Measurements from ENCODE around the gene L3MBTL4.

DNA sequence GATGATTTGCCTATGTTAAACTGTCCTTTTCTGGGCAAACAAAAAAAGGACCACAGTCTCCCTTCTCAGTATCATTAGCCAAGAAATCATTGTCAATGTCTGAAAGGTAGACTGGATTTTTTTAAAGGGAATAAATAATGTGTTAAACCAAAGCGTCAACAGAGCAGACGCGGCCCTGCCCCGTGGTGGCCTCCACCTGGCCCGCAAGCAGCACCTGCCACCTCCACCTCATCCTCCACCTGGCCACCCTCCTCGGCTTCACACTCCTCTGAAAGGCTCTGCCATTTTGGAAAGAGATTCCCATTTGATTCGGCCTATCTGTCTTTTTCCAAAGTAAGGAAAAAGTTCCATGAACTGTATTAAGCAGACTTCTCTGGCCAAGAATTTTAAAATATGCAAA lies 451.4 kb downstream of the L3MBTL4 start:
- TF ChIP-seq NRF1 (IDR thresholded peaks at IDR 0.05; ENCODE audit: low read depth, low read length): no peak
- TF ChIP-seq, protein P1, sequence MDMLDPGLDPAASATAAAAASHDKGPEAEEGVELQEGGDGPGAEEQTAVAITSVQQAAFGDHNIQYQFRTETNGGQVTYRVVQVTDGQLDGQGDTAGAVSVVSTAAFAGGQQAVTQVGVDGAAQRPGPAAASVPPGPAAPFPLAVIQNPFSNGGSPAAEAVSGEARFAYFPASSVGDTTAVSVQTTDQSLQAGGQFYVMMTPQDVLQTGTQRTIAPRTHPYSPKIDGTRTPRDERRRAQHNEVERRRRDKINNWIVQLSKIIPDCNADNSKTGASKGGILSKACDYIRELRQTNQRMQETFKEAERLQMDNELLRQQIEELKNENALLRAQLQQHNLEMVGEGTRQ (IDR thresholded peaks at IDR 0.05; ENCODE audit: borderline replicate concordance, low read depth, low read length): no peak
- TF ChIP-seq, protein P2, sequence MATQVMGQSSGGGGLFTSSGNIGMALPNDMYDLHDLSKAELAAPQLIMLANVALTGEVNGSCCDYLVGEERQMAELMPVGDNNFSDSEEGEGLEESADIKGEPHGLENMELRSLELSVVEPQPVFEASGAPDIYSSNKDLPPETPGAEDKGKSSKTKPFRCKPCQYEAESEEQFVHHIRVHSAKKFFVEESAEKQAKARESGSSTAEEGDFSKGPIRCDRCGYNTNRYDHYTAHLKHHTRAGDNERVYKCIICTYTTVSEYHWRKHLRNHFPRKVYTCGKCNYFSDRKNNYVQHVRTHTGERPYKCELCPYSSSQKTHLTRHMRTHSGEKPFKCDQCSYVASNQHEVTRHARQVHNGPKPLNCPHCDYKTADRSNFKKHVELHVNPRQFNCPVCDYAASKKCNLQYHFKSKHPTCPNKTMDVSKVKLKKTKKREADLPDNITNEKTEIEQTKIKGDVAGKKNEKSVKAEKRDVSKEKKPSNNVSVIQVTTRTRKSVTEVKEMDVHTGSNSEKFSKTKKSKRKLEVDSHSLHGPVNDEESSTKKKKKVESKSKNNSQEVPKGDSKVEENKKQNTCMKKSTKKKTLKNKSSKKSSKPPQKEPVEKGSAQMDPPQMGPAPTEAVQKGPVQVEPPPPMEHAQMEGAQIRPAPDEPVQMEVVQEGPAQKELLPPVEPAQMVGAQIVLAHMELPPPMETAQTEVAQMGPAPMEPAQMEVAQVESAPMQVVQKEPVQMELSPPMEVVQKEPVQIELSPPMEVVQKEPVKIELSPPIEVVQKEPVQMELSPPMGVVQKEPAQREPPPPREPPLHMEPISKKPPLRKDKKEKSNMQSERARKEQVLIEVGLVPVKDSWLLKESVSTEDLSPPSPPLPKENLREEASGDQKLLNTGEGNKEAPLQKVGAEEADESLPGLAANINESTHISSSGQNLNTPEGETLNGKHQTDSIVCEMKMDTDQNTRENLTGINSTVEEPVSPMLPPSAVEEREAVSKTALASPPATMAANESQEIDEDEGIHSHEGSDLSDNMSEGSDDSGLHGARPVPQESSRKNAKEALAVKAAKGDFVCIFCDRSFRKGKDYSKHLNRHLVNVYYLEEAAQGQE (IDR thresholded peaks at IDR 0.05; ENCODE audit: low read depth, low read length): no peak

Data from SK-N-SH (cell line).